GM23248 (cell line): ENCODE measurements around the gene PLCB2.

ENCODE experiments used
- EZH2 ChIP-seq: fragments of 200-600 bp; sonication (generic); IDR thresholded peaks from 2 replicates; pipeline ENCODE4 v1.6.1; 2018; ENCODE audit warnings: antibody characterized with exemption, mild to moderate bottlenecking; ENCODE audit not compliant: insufficient read depth, poor library complexity, severe bottlenecking
- EZH2phosphoT487 ChIP-seq: fragments of 200-600 bp; sonication (generic); IDR thresholded peaks from 2 replicates; pipeline ENCODE4 v1.6.1; 2018; ENCODE audit warnings: antibody characterized with exemption, moderate library complexity, mild to moderate bottlenecking, low read depth; ENCODE audit not compliant: insufficient read depth

DNA sequence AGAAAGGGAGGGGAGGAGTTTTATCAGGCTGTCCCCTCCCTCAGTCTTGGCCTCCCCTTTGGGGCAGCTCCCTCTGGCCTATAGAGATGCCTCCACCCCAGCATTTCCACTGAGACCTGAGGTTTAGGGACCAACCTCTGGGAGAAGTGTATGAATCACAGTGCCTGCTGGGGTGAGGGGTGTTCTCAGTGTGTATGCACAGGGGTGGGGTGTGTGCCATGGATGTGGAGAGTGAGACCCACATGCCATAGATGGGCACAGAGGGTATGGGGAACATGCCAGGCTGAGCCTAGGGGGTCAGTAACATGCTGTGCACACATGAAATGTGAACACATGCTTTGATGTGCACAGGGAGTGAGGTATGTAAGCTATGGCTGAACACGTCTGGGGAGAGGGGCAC, 12.4 kb downstream of the PLCB2 start:
- TF ChIP-seq EZH2 (no peak), EZH2phosphoT487 (no peak)
